ENCODE data around the gene SPINDOC. TPM values are rescaled to one million over a fixed set of nuclear protein-coding genes. Genes with fewer than 3 reads are reported as not detected.
"Not testable (repeated sequence)": the region's sequence is repeated elsewhere in the genome, so short reads cannot be mapped to it uniquely, and the experiment has no call there.

The SPINDOC gene
- total RNA-seq, 1 donor from 2014 or later: 20.8 TPM

GRCh38 chr11:63768237-63769041 is 44.8 kb upstream of the SPINDOC start, which contains the start of gene ZFTA:
Gene ZFTA (minus strand): TSS chr11:63768775. CDS start chr11:63768622, 153 bp downstream.
- Mint-ChIP-seq H3K27me3 (peaks cover 4% of the 10 kb centered on the region), H3K36me3 (ENCODE audit: low read depth) (peaks cover 5% of the 10 kb centered on the region), H3K27ac (peak within 1 kb of the TSS; percentile 83), H3K4me3 (peak within 1 kb of the TSS; percentile 94), H3K4me1 (peaks cover 11% of the 10 kb centered on the region), H3K9me3 (no peaks in the 10 kb centered on the region)
- intact Hi-C loops (cut with micrococcal nuclease): loop anchor here (1.0 to 5.0 kb wide), 8 partner anchors 45 to 534 kb away; partner anchors contain the start of genes CATSPERZ, MACROD1, MARK2 and NAA40
- POLR2A ChIA-PET: interaction anchor here (0.6 to 3.8 kb wide), 5 partner anchors 45 to 1836 kb away, joined by 3 to 21 read pairs (median 3); partner anchors contain the start of genes ATL3 and MARK2
- DNase-seq: peak; percentile 80
- ATAC-seq (ENCODE audit: low read depth): peak; percentile 68
- no peak for TF ChIP-seq CTCF (IDR thresholded peaks at IDR 0.05)
- CTCF ChIA-PET: interaction anchor here (0.7 to 2.4 kb wide), 14 partner anchors 11 to 384 kb away, joined by 3 to 17 read pairs (median 4); partner anchors contain the start of genes ATL3, MARK2 and RTN3

GRCh38 chr11:63769042-63769713 is 44.1 kb upstream of the SPINDOC start:
- H3K27ac Mint-ChIP-seq: no peak overlapping the region
- H3K4me3 Mint-ChIP-seq: peak overlapping the region; percentile 66
- CTCF ChIA-PET: interaction anchor here (1.3 to 2.4 kb wide), 2 partner anchors 69 to 379 kb away, joined by 4 to 17 read pairs; partner anchors contain the start of gene MARK2

GRCh38 chr11:63769714-63770455 is 43.4 kb upstream of the SPINDOC start:
- DNase-seq: no peak
- Mint-ChIP-seq H3K9me3 (no peaks in the 10 kb centered on the region), H3K4me1 (peaks cover 11% of the 10 kb centered on the region), H3K36me3 (ENCODE audit: low read depth) (peaks cover 5% of the 10 kb centered on the region), H3K27me3 (peaks cover 4% of the 10 kb centered on the region), H3K27ac (no peak overlapping the region), H3K4me3 (peak overlapping the region; percentile 68)
- ATAC-seq (ENCODE audit: low read depth): no peak
- ChIA-PET POLR2A (interaction anchor here (0.7 to 3.8 kb wide), 2 partner anchors 68 to 1489 kb away, joined by 7 to 21 read pairs; partner anchors contain the start of gene MARK2), CTCF (interaction anchor here (0.6 to 2.4 kb wide), 2 partner anchors 68 to 176 kb away, joined by 3 to 17 read pairs; partner anchors contain the start of gene MARK2)
- intact Hi-C loops (cut with micrococcal nuclease): loop anchor here (1.0 to 5.0 kb wide), 5 partner anchors 43 to 532 kb away; partner anchors contain the start of genes CATSPERZ, MACROD1, MARK2 and NAA40
- no peak for TF ChIP-seq CTCF (IDR thresholded peaks at IDR 0.05)

More at GRCh38 chr11:63769042-63769713, 44.1 kb upstream of the SPINDOC start:
- Mint-ChIP-seq H3K4me1 (peaks cover 11% of the 10 kb centered on the region), H3K9me3 (no peaks in the 10 kb centered on the region), H3K36me3 (ENCODE audit: low read depth) (peaks cover 5% of the 10 kb centered on the region), H3K27me3 (peaks cover 4% of the 10 kb centered on the region)
- intact Hi-C loops (cut with micrococcal nuclease): loop anchor here (1.0 to 5.0 kb wide), 5 partner anchors 44 to 533 kb away; partner anchors contain the start of genes CATSPERZ, MACROD1, MARK2 and NAA40
- ATAC-seq (ENCODE audit: low read depth): peak; percentile 59
- POLR2A ChIA-PET: interaction anchor here (1.3 to 3.8 kb wide), 3 partner anchors 45 to 98 kb away, joined by 3 to 21 read pairs (median 4); partner anchors contain the start of genes ATL3 and MARK2
- no peak for TF ChIP-seq CTCF (IDR thresholded peaks at IDR 0.05)
- DNase-seq: peak; percentile 64

GRCh38 chr11:63770763-63771162 is 42.5 kb upstream of the SPINDOC start:
- Mint-ChIP-seq H3K27me3 (peaks cover 4% of the 10 kb centered on the region), H3K9me3 (no peaks in the 10 kb centered on the region), H3K4me3 (peak overlapping the region; percentile 49), H3K27ac (no peak overlapping the region), H3K36me3 (ENCODE audit: low read depth) (peaks cover 5% of the 10 kb centered on the region), H3K4me1 (peaks cover 11% of the 10 kb centered on the region)
- DNase-seq: no peak
- ChIA-PET CTCF (interaction anchor here (0.6 kb wide), 1 partner anchor 175 kb away, joined by 3 read pairs; no protein-coding TSS in a partner anchor), POLR2A (interaction anchor here (3.8 kb wide), 1 partner anchor 67 kb away, joined by 21 read pairs; the partner anchor contains the start of gene MARK2)
- no peak for TF ChIP-seq CTCF (IDR thresholded peaks at IDR 0.05)
- intact Hi-C loops (cut with micrococcal nuclease): no loop called here
- no peak for ATAC-seq (ENCODE audit: low read depth)

- H3K4me1 Mint-ChIP-seq: peaks cover 11% of the 10 kb centered on the region
- POLR2A ChIA-PET: interaction anchor here (0.7 kb wide), 1 partner anchor 142 kb away, joined by 9 read pairs; no protein-coding TSS in a partner anchor
- intact Hi-C loops (cut with micrococcal nuclease); CTCF ChIA-PET; ATAC-seq (ENCODE audit: low read depth); H3K27ac Mint-ChIP-seq; H3K36me3 Mint-ChIP-seq (ENCODE audit: low read depth); H3K27me3 Mint-ChIP-seq; H3K9me3 Mint-ChIP-seq; H3K4me3 Mint-ChIP-seq; DNase-seq: not testable (repeated sequence)
These were observed 41.4 kb upstream of the SPINDOC start for GRCh38 chr11:63771741-63772318.
